Muscle layer of duodenum (tissue), 2 donors: Measurements from ENCODE around the gene JAG1.

ENCODE experiments used
- H3K27ac ChIP-seq: one replicate; pipeline ENCODE4 v1.7.0; 2013; ENCODE audit warnings: mild to moderate bottlenecking, low read length
- H3K27me3 ChIP-seq: one replicate; pipeline ENCODE4 v1.7.0; 2013; ENCODE audit warnings: low read depth, mild to moderate bottlenecking, control low read depth, low read length
- H3K36me3 ChIP-seq, 2 donors: one replicate each; pipeline ENCODE4 v1.7.0; 2013; ENCODE audit warnings: low read length in 2 of 2, control low read depth in 1 of 2, mild to moderate bottlenecking in 1 of 2; ENCODE audit not compliant: insufficient read depth in 2 of 2, control insufficient read depth in 1 of 2
- H3K4me1 ChIP-seq, 2 donors: one replicate each; pipeline ENCODE4 v1.7.0; 2013; ENCODE audit warnings: low read length in 2 of 2, mild to moderate bottlenecking in 2 of 2, control low read depth in 1 of 2, moderate library complexity in 1 of 2; ENCODE audit not compliant: insufficient read depth in 2 of 2, control insufficient read depth in 1 of 2
- H3K4me3 ChIP-seq, 2 donors: one replicate each; pipeline ENCODE4 v1.7.0; 2013; ENCODE audit warnings: low read length in 2 of 2, low read depth in 1 of 2, mild to moderate bottlenecking in 1 of 2
- H3K9me3 ChIP-seq, 2 donors: one replicate each; pipeline ENCODE4 v1.7.0; 2013; ENCODE audit warnings: low read length in 2 of 2, control low read depth in 1 of 2, mild to moderate bottlenecking in 1 of 2; ENCODE audit not compliant: control insufficient read depth in 1 of 2
- donor health status: healthy.

JAG1 gene

DNA sequence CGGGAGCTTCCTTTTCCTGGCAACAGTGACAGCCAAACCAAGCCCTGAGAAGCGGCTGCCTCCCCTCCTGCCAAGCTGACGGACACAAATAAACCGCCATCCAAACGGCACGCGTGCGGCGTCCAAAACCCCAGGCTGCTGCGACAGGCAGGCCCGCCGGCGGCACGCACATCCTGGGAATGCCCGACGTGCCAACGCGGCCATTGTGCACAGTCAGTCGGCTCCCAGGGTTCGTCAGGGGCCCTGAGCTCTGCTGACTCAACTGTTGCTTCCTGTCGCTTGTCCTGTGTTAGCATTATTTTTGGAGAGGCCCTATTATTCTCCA is 6.8 kb downstream of the JAG1 start:
- no peaks in the 10 kb centered on the region for H3K27me3 ChIP-seq
- peak overlapping the region in 1 of 2 donors; percentile 4 for H3K4me3 ChIP-seq
- H3K9me3 ChIP-seq = no peaks in the 10 kb centered on the region
- H3K36me3 ChIP-seq = peaks cover 21 to 24% of the 10 kb centered on the region in 2 donors
- H3K4me1 ChIP-seq = peaks cover 5 to 27% of the 10 kb centered on the region in 2 donors
- H3K27ac ChIP-seq = no peak overlapping the region

DNA sequence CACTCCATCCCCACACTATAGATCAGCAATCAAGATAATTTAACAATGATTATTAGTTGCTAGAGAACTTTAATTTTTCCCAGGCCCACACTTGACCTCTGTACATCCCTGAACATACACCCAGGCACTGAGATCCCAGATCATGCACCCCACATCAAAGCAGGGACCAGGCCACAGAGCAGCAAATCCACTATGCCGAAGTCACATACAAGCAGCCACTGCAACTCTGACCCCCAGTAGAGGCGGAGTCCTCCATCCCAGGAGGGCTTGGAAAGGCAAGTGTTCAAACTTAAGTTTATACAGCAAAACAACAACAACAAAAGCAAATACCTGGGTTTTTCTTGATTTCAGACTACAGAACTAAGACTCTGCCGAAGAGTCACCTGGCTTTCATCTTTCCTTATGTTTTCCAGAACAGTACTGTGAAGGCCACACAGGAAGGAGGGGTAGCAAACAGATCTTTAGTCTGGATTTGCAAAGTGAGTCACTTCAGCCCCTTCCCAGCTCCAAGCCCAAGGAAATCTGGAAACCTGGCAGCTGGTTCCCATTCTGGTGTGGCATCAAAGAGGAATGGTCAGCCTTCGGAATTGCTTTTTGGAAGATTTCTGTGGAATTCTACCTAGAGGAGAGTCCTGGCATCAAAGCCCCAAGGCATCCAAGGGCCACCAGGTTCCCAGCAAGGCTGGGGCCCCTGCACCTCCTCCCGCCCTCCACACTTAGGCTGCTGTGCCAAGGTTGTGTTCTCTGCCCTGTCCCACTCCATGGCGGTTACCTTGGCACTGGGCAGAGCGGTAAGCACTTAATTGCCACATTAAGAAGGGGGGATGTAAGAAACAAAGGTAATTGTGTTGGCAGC is 7.3 kb downstream of the JAG1 start:
- Histone ChIP-seq H3K4me1 (peaks cover 5 to 24% of the 10 kb centered on the region in 2 donors), H3K4me3 (peak overlapping the region in 1 of 2 donors; percentile 4)

DNA sequence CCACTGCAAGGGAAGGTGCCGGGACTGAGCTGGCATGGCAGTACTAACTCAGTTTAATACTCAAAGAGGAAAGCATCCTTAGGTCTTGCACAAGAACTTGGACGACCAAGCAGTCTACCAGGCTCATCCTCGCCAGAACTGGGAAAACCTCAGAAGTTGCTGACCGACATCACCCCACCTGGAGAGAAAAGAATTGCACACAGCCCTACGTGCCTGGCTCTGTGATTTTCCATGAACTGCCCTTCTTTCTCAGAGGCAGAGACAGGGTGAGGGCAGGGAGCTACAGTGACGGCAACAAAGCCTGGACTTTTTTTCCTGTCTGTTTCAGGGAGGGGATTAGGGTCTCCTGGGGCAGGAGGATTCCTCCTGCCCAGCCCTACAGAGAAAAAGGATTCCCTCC is 8.0 kb downstream of the JAG1 start:
- H3K27ac ChIP-seq = peak overlapping the region; percentile 6
- peaks cover 28 to 30% of the 10 kb centered on the region in 2 donors for H3K36me3 ChIP-seq
- H3K27me3 ChIP-seq = no peaks in the 10 kb centered on the region
- H3K9me3 ChIP-seq = no peaks in the 10 kb centered on the region
- H3K4me1 ChIP-seq = peaks cover 10 to 28% of the 10 kb centered on the region in 2 donors
- no peak overlapping the region for H3K4me3 ChIP-seq

More for the DNA sequence above, 7.3 kb downstream of the JAG1 start:
- Histone ChIP-seq H3K36me3 (peaks cover 25 to 26% of the 10 kb centered on the region in 2 donors), H3K27me3 (no peaks in the 10 kb centered on the region), H3K27ac (no peak overlapping the region), H3K9me3 (no peaks in the 10 kb centered on the region)

DNA sequence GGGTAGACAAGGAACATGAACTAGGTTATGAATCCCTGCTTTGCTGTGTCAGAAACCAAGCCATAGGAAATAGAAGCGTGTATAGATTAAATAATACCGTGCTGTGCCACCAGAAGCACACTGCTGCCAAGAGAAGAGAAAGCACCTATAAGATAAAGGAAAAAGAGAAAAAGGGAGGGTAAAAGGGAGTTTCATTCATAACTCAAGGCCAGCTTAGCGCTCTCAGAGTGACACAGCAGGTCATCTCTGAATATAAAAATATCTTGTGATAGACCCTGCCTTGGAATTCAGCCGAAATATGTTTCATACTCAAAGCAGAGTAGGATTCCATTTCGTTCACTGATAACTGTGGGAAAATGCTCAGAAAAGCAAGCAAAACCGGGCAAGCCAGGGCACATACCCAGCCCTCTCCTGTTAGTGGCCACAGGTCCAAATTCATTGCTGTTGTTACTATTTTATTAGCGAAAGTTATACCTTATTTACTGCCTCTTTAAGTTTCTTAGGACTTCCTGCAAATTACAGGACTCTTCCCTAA is 8.7 kb downstream of the JAG1 start:
- H3K4me3 ChIP-seq = no peak overlapping the region
- H3K27me3 ChIP-seq = no peaks in the 10 kb centered on the region
- peaks cover 28 to 37% of the 10 kb centered on the region in 2 donors for H3K36me3 ChIP-seq
- H3K9me3 ChIP-seq = no peaks in the 10 kb centered on the region
- H3K4me1 ChIP-seq = peaks cover 10 to 34% of the 10 kb centered on the region in 2 donors
- no peak overlapping the region for H3K27ac ChIP-seq

DNA sequence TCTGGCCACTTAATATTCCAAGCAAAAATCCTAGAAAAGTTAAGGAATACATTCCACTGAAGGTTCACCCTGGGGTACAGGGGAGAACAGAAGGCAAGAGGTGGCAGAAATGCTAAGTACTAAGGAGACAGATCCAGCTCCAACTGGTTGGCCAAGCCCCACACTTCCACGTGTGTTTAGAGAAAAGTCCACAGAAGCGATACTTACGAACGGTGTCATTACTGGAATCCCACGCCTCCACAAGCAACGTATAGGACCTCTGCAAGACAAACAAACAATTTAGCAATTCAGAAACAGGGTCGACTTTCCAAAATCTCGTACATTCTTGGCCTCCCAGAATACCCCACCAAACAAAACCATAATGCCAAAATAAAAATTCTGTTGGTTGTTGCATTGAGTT is 10.0 kb downstream of the JAG1 start:
- H3K27ac ChIP-seq = no peak overlapping the region
- H3K4me1 ChIP-seq = peaks cover 10 to 31% of the 10 kb centered on the region in 2 donors
- peaks cover 26 to 35% of the 10 kb centered on the region in 2 donors for H3K36me3 ChIP-seq
- H3K4me3 ChIP-seq = no peak overlapping the region
- no peaks in the 10 kb centered on the region for H3K27me3 ChIP-seq
- H3K9me3 ChIP-seq = no peaks in the 10 kb centered on the region

DNA sequence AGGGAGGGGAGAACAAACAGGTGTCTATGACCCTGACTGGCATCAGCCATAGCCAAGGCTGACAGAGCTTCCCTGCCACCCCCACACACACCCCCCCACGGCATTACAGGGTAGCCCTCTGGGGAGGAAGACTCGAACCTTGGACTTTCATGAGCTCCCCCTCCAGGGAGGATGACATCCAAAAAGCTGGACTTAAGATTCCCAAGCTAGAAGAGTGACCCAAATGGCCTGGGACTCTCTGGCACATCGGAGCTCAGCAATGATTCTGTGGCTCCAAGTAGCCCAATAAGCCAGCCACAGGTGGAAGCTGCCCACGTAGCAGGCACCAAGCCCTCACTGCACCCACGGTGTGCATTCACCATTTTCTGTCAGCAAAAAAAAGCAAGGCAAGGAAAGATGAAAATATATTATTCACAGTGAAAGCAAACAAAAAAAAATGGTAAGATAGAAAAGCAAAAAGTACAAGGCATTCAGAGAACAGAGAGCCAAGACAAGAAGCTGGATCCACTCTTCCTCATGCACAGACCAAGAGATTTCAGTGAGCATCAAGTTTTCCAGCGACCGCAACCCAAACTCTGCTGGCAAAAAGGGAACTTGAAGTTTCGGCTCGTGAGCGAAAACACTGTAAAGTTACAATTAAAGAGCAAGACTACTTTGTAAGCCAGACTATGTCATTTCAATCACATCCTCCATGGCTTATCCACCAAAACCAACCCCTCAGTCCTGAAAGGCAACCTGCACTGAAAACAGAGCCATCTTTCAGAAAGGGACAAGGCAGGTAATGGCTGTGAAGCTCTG is 10.9 kb downstream of the JAG1 start:
- no peaks in the 10 kb centered on the region for H3K27me3 ChIP-seq
- no peak overlapping the region for H3K27ac ChIP-seq
- no peaks in the 10 kb centered on the region for H3K9me3 ChIP-seq
- peaks cover 22 to 35% of the 10 kb centered on the region in 2 donors for H3K36me3 ChIP-seq
- no peak overlapping the region for H3K4me3 ChIP-seq
- peaks cover 10 to 32% of the 10 kb centered on the region in 2 donors for H3K4me1 ChIP-seq

DNA sequence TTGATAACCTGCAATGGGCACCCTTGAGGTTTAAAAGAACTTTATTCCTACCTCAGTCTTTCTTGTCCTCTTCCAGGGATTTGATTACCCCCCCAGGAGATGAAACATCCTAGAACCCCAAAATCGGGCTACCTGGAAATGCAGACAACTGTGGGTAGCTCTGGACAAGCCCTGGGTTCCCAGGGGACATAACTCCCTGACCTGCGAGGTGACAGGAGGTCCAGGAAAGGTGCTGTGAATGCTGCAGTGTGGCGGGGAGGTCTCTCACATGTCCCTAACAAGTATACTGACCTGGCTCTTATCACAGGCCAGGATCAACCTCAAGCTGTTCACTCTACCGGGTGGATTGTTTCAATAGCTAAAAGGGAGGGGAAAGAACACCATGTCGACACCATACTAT is 11.6 kb downstream of the JAG1 start:
- H3K4me3 ChIP-seq = no peak overlapping the region
- H3K27ac ChIP-seq = no peak overlapping the region
- peaks cover 10 to 31% of the 10 kb centered on the region in 2 donors for H3K4me1 ChIP-seq
- peaks cover 15 to 36% of the 10 kb centered on the region in 2 donors for H3K36me3 ChIP-seq
- H3K27me3 ChIP-seq = no peaks in the 10 kb centered on the region
- no peaks in the 10 kb centered on the region for H3K9me3 ChIP-seq

DNA sequence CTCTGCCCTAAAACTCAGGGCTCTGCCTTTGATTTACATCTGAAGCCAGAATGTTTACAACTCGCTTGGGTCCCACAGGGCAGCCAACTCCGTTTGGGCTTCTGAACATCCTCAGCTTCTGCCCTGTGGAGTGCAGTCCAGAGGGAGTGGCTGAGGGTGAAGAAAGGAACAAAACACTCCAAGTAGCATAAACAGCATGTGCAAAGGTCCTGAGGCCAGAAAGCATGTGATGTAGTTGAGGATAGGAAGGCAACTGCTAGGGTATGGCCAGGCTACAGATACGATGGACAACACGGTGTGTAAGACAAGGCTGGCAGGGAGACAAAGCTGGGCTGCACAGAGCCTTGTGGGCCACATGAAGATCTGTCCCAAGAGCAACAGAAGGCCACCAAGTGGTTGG is 12.5 kb downstream of the JAG1 start:
- H3K27ac ChIP-seq = peak overlapping the region; percentile 3

DNA sequence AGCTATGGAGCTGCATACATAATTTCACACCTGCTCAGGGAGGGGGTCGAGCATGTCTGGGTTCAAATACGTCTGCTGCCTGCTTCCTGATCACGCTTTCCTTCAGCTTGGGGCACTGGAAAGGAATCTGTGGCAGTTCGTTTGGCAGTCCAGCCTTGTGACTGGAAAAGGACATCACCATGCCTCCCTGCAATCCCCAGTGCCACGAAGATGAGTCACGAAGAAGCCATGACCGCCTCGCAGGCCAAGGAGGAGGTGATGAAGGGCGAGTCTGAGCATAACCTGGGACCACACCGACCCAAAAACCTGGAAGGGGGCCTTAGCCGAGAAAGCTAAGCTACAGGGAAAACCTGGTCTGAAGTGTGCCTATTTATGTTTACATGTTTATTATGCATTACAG is 13.1 kb downstream of the JAG1 start:
- Histone ChIP-seq H3K27ac (peak overlapping the region; percentile 3), H3K27me3 (no peaks in the 10 kb centered on the region), H3K36me3 (peaks cover 17 to 40% of the 10 kb centered on the region in 2 donors), H3K9me3 (no peaks in the 10 kb centered on the region), H3K4me1 (peaks cover 10 to 21% of the 10 kb centered on the region in 2 donors), H3K4me3 (no peak overlapping the region)

More for the DNA sequence above, 12.5 kb downstream of the JAG1 start:
- peaks cover 10 to 27% of the 10 kb centered on the region in 2 donors for H3K4me1 ChIP-seq
- H3K9me3 ChIP-seq = no peaks in the 10 kb centered on the region
- H3K27me3 ChIP-seq = no peaks in the 10 kb centered on the region
- peaks cover 15 to 36% of the 10 kb centered on the region in 2 donors for H3K36me3 ChIP-seq
- no peak overlapping the region for H3K4me3 ChIP-seq

DNA sequence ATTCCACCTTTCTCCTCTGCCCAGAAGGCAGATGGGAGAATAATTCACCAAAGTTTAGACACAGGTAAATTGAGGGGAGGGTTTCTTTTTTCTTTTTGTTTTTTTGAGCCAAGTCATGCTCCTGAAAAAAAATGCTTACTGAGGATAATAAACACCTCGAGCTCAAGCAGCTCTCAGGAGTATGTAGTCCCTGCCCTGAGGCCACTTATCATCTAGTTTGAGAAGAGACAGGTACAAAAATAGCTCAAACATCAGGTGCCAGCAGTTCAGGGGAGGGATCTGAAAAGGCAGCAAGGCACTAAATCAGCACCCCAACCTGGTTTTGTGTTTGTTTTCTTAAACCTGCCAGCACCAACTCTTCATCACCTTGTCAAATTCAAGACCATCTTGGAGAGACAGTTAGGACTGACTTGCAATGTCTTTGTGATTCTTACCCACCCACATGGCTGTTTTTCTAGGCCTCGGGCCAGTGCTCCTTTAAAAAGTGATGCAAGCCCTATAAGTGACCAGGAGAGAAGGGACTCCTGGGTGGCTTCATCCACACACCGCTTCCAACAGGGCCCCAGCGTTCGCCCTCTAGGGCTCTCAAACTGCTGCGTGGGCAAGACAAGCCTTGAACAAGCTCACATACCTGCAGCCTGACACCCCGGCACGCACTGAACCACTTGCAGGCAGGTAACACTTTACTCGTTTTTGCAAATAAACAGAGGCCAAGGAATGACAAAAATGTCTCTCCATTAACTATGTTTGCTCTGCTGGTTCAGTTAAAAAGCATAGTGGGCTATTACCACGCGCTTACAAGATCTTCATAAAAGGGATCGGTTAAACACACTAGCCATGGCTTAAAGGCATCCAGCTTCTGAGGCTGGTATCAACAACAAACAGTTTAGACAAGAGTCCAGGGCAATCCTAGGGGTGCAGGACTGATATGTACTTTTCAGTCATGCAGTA is 13.9 kb downstream of the JAG1 start:
- Histone ChIP-seq H3K27me3 (no peaks in the 10 kb centered on the region), H3K36me3 (peaks cover 17 to 47% of the 10 kb centered on the region in 2 donors), H3K27ac (no peak overlapping the region), H3K4me1 (peaks cover 16 to 20% of the 10 kb centered on the region in 2 donors), H3K4me3 (no peak overlapping the region), H3K9me3 (no peaks in the 10 kb centered on the region)
